Activated naive CD8-positive, alpha-beta T cell treated with anti-CD3 and anti-CD28 coated beads, Interleukin-2, amount 10 ng/mL, durations not matched to agents 7 days and 5 days (primary cell): Measurements from ENCODE around the gene APIP. TPM values are rescaled to one million over a fixed set of nuclear protein-coding genes. Genes with fewer than 3 reads are reported as not detected.
"Not testable (repeated sequence)": the region's sequence is repeated elsewhere in the genome, so short reads cannot be mapped to it uniquely, and the experiment has no call there.

Experiments
- ATAC-seq: fragments of 150-1000 bp; cut with Tn5 transposase; one replicate; pipeline ENCODE4 v1.10.0; 2021; ENCODE audit warnings: low read depth, moderate library complexity
- POLR2A ChIA-PET: fragments of 350-600 bp; sonication (Branson Sonifier 250); formaldehyde crosslinking; loops from one replicate; lab custom pipeline; 2021; ENCODE audit warnings: antibody characterized with exemption; lab: Charles Lee
- DNase-seq: peaks from one replicate; pipeline ENCODE4 v3.0.0; 2021
- H3K27ac Mint-ChIP-seq: one replicate; pipeline ENCODE4 v1.8.0; 2022; ENCODE audit warnings: mild to moderate bottlenecking, mixed read lengths
- H3K27me3 Mint-ChIP-seq: one replicate; pipeline ENCODE4 v1.8.0; 2022; ENCODE audit warnings: mild to moderate bottlenecking, moderate library complexity, mixed read lengths
- H3K36me3 Mint-ChIP-seq: one replicate; pipeline ENCODE4 v1.8.0; 2021; ENCODE audit warnings: mild to moderate bottlenecking, mixed read lengths
- H3K4me1 Mint-ChIP-seq: one replicate; pipeline ENCODE4 v1.8.0; 2021; ENCODE audit warnings: mixed read lengths
- H3K4me3 Mint-ChIP-seq: one replicate; pipeline ENCODE4 v1.8.0; 2022; ENCODE audit warnings: mild to moderate bottlenecking, moderate library complexity, mixed read lengths
- H3K9me3 Mint-ChIP-seq: one replicate; pipeline ENCODE4 v1.8.0; 2021; ENCODE audit warnings: mixed read lengths
- total RNA-seq, 2 experiments: library from RNA; stranded (reverse); gene quantifications; one replicate each; pipeline ENCODE4 v1.2.3, GENCODE V29; 2021

The APIP gene
- total RNA-seq, 2 experiments from 2014 or later, result 25.7 to 29.4 TPM

GRCh38 chr11:34915136-34916014, 804 bp downstream of the APIP start:
- POLR2A ChIA-PET, result interaction anchor here (0.6 to 1.3 kb wide), 4 partner anchors 11 to 1530 kb away, joined by 3 to 4 read pairs (median 3); no protein-coding TSS in a partner anchor

GRCh38 chr11:34913556-34913955, 2.6 kb downstream of the APIP start:
- POLR2A ChIA-PET, H3K27me3 Mint-ChIP-seq, DNase-seq, ATAC-seq, H3K27ac Mint-ChIP-seq, H3K9me3 Mint-ChIP-seq, H3K4me3 Mint-ChIP-seq: not testable (repeated sequence)
- Mint-ChIP-seq H3K4me1 (peaks cover 22% of the 10 kb centered on the region), H3K36me3 (peaks cover 14% of the 10 kb centered on the region)

More at GRCh38 chr11:34915136-34916014, 804 bp downstream of the APIP start:
- Mint-ChIP-seq H3K27me3 (no peaks in the 10 kb centered on the region), H3K4me1 (peaks cover 25% of the 10 kb centered on the region), H3K36me3 (peaks cover 14% of the 10 kb centered on the region), H3K9me3 (peaks cover 4% of the 10 kb centered on the region), H3K4me3 (peak overlapping the region; percentile 94), H3K27ac (peak overlapping the region; percentile 92)
- ATAC-seq (peak; percentile 12), DNase-seq (no peak)

GRCh38 chr11:34911676-34912075, 4.5 kb downstream of the APIP start:
- Mint-ChIP-seq H3K27ac (no peak overlapping the region), H3K36me3 (peaks cover 15% of the 10 kb centered on the region), H3K9me3 (peaks cover 4% of the 10 kb centered on the region), H3K4me1 (peaks cover 12% of the 10 kb centered on the region), H3K27me3 (no peaks in the 10 kb centered on the region), H3K4me3 (no peak overlapping the region)
- ATAC-seq (no peak), DNase-seq (no peak)
- POLR2A ChIA-PET, result no interaction called here

- H3K27me3 Mint-ChIP-seq, result no peaks in the 10 kb centered on the region
- H3K36me3 Mint-ChIP-seq, result peaks cover 21% of the 10 kb centered on the region
- ATAC-seq (no peak), DNase-seq (no peak)
- no peak overlapping the region for H3K4me3 Mint-ChIP-seq
- peaks cover 4% of the 10 kb centered on the region for H3K9me3 Mint-ChIP-seq
- peaks cover 12% of the 10 kb centered on the region for H3K4me1 Mint-ChIP-seq
- POLR2A ChIA-PET, result no interaction called here
- no peak overlapping the region for H3K27ac Mint-ChIP-seq
Measured at GRCh38 chr11:34910817-34911216, 5.4 kb downstream of the APIP start.

GRCh38 chr11:34909955-34910354, 6.2 kb downstream of the APIP start:
- peaks cover 9% of the 10 kb centered on the region for H3K4me1 Mint-ChIP-seq
- ATAC-seq (no peak), DNase-seq (no peak)
- POLR2A ChIA-PET, result interaction anchor here (0.6 kb wide), 1 partner anchor 103 kb away, joined by 3 read pairs; no protein-coding TSS in a partner anchor
- H3K9me3 Mint-ChIP-seq, result peaks cover 4% of the 10 kb centered on the region
- peaks cover 25% of the 10 kb centered on the region for H3K36me3 Mint-ChIP-seq
- no peak overlapping the region for H3K27ac Mint-ChIP-seq
- H3K27me3 Mint-ChIP-seq, result no peaks in the 10 kb centered on the region
- H3K4me3 Mint-ChIP-seq, result no peak overlapping the region

GRCh38 chr11:34909415-34909814, 6.8 kb downstream of the APIP start:
- peaks cover 14% of the 10 kb centered on the region for H3K4me1 Mint-ChIP-seq
- H3K27me3 Mint-ChIP-seq, result no peaks in the 10 kb centered on the region
- no peak overlapping the region for H3K4me3 Mint-ChIP-seq
- H3K9me3 Mint-ChIP-seq, result peaks cover 8% of the 10 kb centered on the region
- no peak overlapping the region for H3K27ac Mint-ChIP-seq
- ATAC-seq, result no peak
- peaks cover 30% of the 10 kb centered on the region for H3K36me3 Mint-ChIP-seq
- no peak for DNase-seq
- POLR2A ChIA-PET, result interaction anchor here (0.6 kb wide), 1 partner anchor 103 kb away, joined by 3 read pairs; no protein-coding TSS in a partner anchor

GRCh38 chr11:34907934-34908593, 8.1 kb downstream of the APIP start:
- POLR2A ChIA-PET, result no interaction called here
- Mint-ChIP-seq H3K4me1 (peaks cover 11% of the 10 kb centered on the region), H3K9me3 (peaks cover 4% of the 10 kb centered on the region), H3K36me3 (peaks cover 29% of the 10 kb centered on the region), H3K27me3 (no peaks in the 10 kb centered on the region), H3K27ac (no peak overlapping the region), H3K4me3 (no peak overlapping the region)
- DNase-seq (no peak), ATAC-seq (no peak)

- H3K27ac Mint-ChIP-seq, result no peak overlapping the region
- H3K9me3 Mint-ChIP-seq, result peaks cover 9% of the 10 kb centered on the region
- H3K4me3 Mint-ChIP-seq, result no peak overlapping the region
- H3K36me3 Mint-ChIP-seq, result peaks cover 27% of the 10 kb centered on the region
- no peaks in the 10 kb centered on the region for H3K27me3 Mint-ChIP-seq
- POLR2A ChIA-PET, result no interaction called here
- ATAC-seq, result no peak
- no peak for DNase-seq
- peaks cover 7% of the 10 kb centered on the region for H3K4me1 Mint-ChIP-seq
Measured at GRCh38 chr11:34905666-34906065, 10.5 kb downstream of the APIP start.

- Mint-ChIP-seq H3K4me1 (peaks cover 7% of the 10 kb centered on the region), H3K27ac (no peak overlapping the region), H3K27me3 (no peaks in the 10 kb centered on the region), H3K9me3 (peaks cover 12% of the 10 kb centered on the region), H3K36me3 (peaks cover 37% of the 10 kb centered on the region), H3K4me3 (no peak overlapping the region)
- ATAC-seq, result no peak
- POLR2A ChIA-PET, result no interaction called here
- no peak for DNase-seq
Measured at GRCh38 chr11:34904421-34904955, 11.7 kb downstream of the APIP start.

- H3K4me3 Mint-ChIP-seq, result no peak overlapping the region
- peaks cover 4% of the 10 kb centered on the region for H3K4me1 Mint-ChIP-seq
- POLR2A ChIA-PET, result no interaction called here
- ATAC-seq (no peak), DNase-seq (no peak)
- no peaks in the 10 kb centered on the region for H3K27me3 Mint-ChIP-seq
- peaks cover 38% of the 10 kb centered on the region for H3K36me3 Mint-ChIP-seq
- H3K27ac Mint-ChIP-seq, result no peak overlapping the region
- H3K9me3 Mint-ChIP-seq, result peaks cover 20% of the 10 kb centered on the region
Measured at GRCh38 chr11:34899633-34900016, 16.6 kb downstream of the APIP start.

GRCh38 chr11:34898474-34898873, 17.7 kb downstream of the APIP start:
- POLR2A ChIA-PET, result interaction anchor here (0.7 kb wide), 1 partner anchor 11 kb away, joined by 3 read pairs; no protein-coding TSS in a partner anchor
- no peaks in the 10 kb centered on the region for H3K4me1 Mint-ChIP-seq
- peaks cover 30% of the 10 kb centered on the region for H3K36me3 Mint-ChIP-seq
- no peaks in the 10 kb centered on the region for H3K27me3 Mint-ChIP-seq
- DNase-seq (no peak), ATAC-seq (no peak)
- H3K9me3 Mint-ChIP-seq, result peaks cover 18% of the 10 kb centered on the region
- H3K4me3 Mint-ChIP-seq, result no peak overlapping the region
- no peak overlapping the region for H3K27ac Mint-ChIP-seq

GRCh38 chr11:34897171-34897870, 18.9 kb downstream of the APIP start:
- no peaks in the 10 kb centered on the region for H3K27me3 Mint-ChIP-seq
- H3K36me3 Mint-ChIP-seq, result peaks cover 25% of the 10 kb centered on the region
- peaks cover 18% of the 10 kb centered on the region for H3K9me3 Mint-ChIP-seq
- DNase-seq, result no peak
- no peak overlapping the region for H3K27ac Mint-ChIP-seq
- no peak overlapping the region for H3K4me3 Mint-ChIP-seq
- ATAC-seq, result no peak
- H3K4me1 Mint-ChIP-seq, result no peaks in the 10 kb centered on the region
- POLR2A ChIA-PET, result no interaction called here

- DNase-seq, POLR2A ChIA-PET, ATAC-seq, H3K27ac Mint-ChIP-seq, H3K4me1 Mint-ChIP-seq, H3K27me3 Mint-ChIP-seq, H3K4me3 Mint-ChIP-seq: not testable (repeated sequence)
- H3K9me3 Mint-ChIP-seq, result peaks cover 13% of the 10 kb centered on the region
- H3K36me3 Mint-ChIP-seq, result peaks cover 25% of the 10 kb centered on the region
Measured at GRCh38 chr11:34896191-34896590, 20.0 kb downstream of the APIP start.
